ENCODE data around the gene MRPL37.

Gene MRPL37

GRCh38 chr1:54244655-54245054 lies 44.7 kb downstream of the MRPL37 start:
- ChIA-PET POLR2A (no interaction called here), CTCF (no interaction called here)
- no peak for DNase-seq (ENCODE audit: extremely low spot score)
- TF ChIP-seq FOXM1 (IDR thresholded peaks at IDR 0.05; ENCODE audit: borderline replicate concordance) (no peak), LEF1 (IDR thresholded peaks at IDR 0.05; ENCODE audit: borderline replicate concordance) (no peak), FOXA1 (IDR thresholded peaks at IDR 0.05) (no peak), ELF4 (IDR thresholded peaks at IDR 0.05) (no peak), ZNF384 (IDR thresholded peaks at IDR 0.05) (no peak), FOXK2 (IDR thresholded peaks at IDR 0.05) (no peak), BHLHE40 (IDR thresholded peaks at IDR 0.05; ENCODE audit: borderline replicate concordance) (no peak), NFRKB (IDR thresholded peaks at IDR 0.05) (no peak)

- CTCF ChIA-PET, result no interaction called here
- no peak for DNase-seq (ENCODE audit: extremely low spot score)
- no peak for TF ChIP-seq SUZ12 (IDR thresholded peaks at IDR 0.05)
- TF ChIP-seq ZNF384 (IDR thresholded peaks at IDR 0.05), result no peak
- no peak for TF ChIP-seq FOXM1 (IDR thresholded peaks at IDR 0.05; ENCODE audit: borderline replicate concordance)
- TF ChIP-seq HDGF (IDR thresholded peaks at IDR 0.05; ENCODE audit: borderline replicate concordance), result no peak
- TF ChIP-seq L3MBTL2 (conservative IDR thresholded peaks at IDR 0.05), result no peak
- TF ChIP-seq ELF4 (IDR thresholded peaks at IDR 0.05), result no peak
- TF ChIP-seq NFRKB (IDR thresholded peaks at IDR 0.05), result no peak
- TF ChIP-seq LEF1 (IDR thresholded peaks at IDR 0.05; ENCODE audit: borderline replicate concordance), result no peak
- no peak for TF ChIP-seq CTBP1 (IDR thresholded peaks at IDR 0.05; ENCODE audit: borderline replicate concordance)
- no peak for TF ChIP-seq PKNOX1 (IDR thresholded peaks at IDR 0.05)
- TF ChIP-seq SP1 (IDR thresholded peaks at IDR 0.05), result no peak
- POLR2A ChIA-PET, result no interaction called here
Observed at GRCh38 chr1:54245501-54245900, 45.5 kb downstream of the MRPL37 start.

- ChIA-PET CTCF (no interaction called here), POLR2A (no interaction called here)
- no peak for DNase-seq (ENCODE audit: extremely low spot score)
- TF ChIP-seq ZNF384 (IDR thresholded peaks at IDR 0.05), result no peak
- no peak for TF ChIP-seq L3MBTL2 (conservative IDR thresholded peaks at IDR 0.05)
- TF ChIP-seq NFRKB (IDR thresholded peaks at IDR 0.05), result no peak
- no peak for TF ChIP-seq FOXM1 (IDR thresholded peaks at IDR 0.05; ENCODE audit: borderline replicate concordance)
- no peak for TF ChIP-seq ARNT (IDR thresholded peaks at IDR 0.05)
- no peak for TF ChIP-seq FOXK2 (IDR thresholded peaks at IDR 0.05)
Observed at GRCh38 chr1:54246116-54246721, 46.3 kb downstream of the MRPL37 start.

GRCh38 chr1:54247863-54248515 lies 48.0 kb downstream of the MRPL37 start:
- POLR2A ChIA-PET, result no interaction called here

GRCh38 chr1:54248966-54249365 lies 49.0 kb downstream of the MRPL37 start:
- TF ChIP-seq LEF1 (IDR thresholded peaks at IDR 0.05; ENCODE audit: borderline replicate concordance), result no peak
- TF ChIP-seq ARNT (IDR thresholded peaks at IDR 0.05), result no peak
- no peak for TF ChIP-seq CTBP1 (IDR thresholded peaks at IDR 0.05; ENCODE audit: borderline replicate concordance)
- TF ChIP-seq TARDBP (IDR thresholded peaks at IDR 0.05), result no peak
- no peak for TF ChIP-seq PKNOX1 (IDR thresholded peaks at IDR 0.05)
- no peak for TF ChIP-seq BHLHE40 (IDR thresholded peaks at IDR 0.05; ENCODE audit: borderline replicate concordance)
- no peak for TF ChIP-seq FOXA1 (IDR thresholded peaks at IDR 0.05)
- TF ChIP-seq ZNF384 (IDR thresholded peaks at IDR 0.05), result no peak
- TF ChIP-seq FOXM1 (IDR thresholded peaks at IDR 0.05; ENCODE audit: borderline replicate concordance), result no peak
- TF ChIP-seq SP1 (IDR thresholded peaks at IDR 0.05), result no peak
- CTCF ChIA-PET, result no interaction called here
- POLR2A ChIA-PET, result no interaction called here
- DNase-seq (ENCODE audit: extremely low spot score), result no peak

More at GRCh38 chr1:54247863-54248515, 48.0 kb downstream of the MRPL37 start:
- DNase-seq (ENCODE audit: extremely low spot score), result no peak
- TF ChIP-seq NFRKB (IDR thresholded peaks at IDR 0.05) (no peak), L3MBTL2 (conservative IDR thresholded peaks at IDR 0.05) (no peak), ZNF384 (IDR thresholded peaks at IDR 0.05) (no peak), ARNT (IDR thresholded peaks at IDR 0.05) (no peak), ELF4 (IDR thresholded peaks at IDR 0.05) (no peak), FOXK2 (IDR thresholded peaks at IDR 0.05) (no peak), PKNOX1 (IDR thresholded peaks at IDR 0.05) (no peak), HDGF (IDR thresholded peaks at IDR 0.05; ENCODE audit: borderline replicate concordance) (no peak), SP1 (IDR thresholded peaks at IDR 0.05) (no peak)
- CTCF ChIA-PET, result interaction anchor here (1.5 kb wide), 1 partner anchor 26 kb away, joined by 5 read pairs; no protein-coding TSS in a partner anchor

GRCh38 chr1:54249819-54250435 lies 50.0 kb downstream of the MRPL37 start:
- POLR2A ChIA-PET, result no interaction called here
- peak; percentile 68 for DNase-seq (ENCODE audit: extremely low spot score)
- CTCF ChIA-PET, result no interaction called here
- TF ChIP-seq L3MBTL2 (conservative IDR thresholded peaks at IDR 0.05), result no peak
- TF ChIP-seq FOXA1 (IDR thresholded peaks at IDR 0.05), result no peak
- TF ChIP-seq FOXK2 (IDR thresholded peaks at IDR 0.05), result no peak
- no peak for TF ChIP-seq PKNOX1 (IDR thresholded peaks at IDR 0.05)

Measured in HEK293T (cell line).